Fibroblast of skin of left quadriceps (primary cell): ENCODE results near the gene GPC1.
A peak's percentile ranks its signal among the peaks of the same experiment; 100 is the strongest.
"Not testable (repeated sequence)": the region's sequence is repeated elsewhere in the genome, so short reads cannot be mapped to it uniquely, and the experiment has no call there.

Source experiments
- DNase-seq, 2 experiments: peaks; one replicate each; pipeline ENCODE4 v3.0.0-alpha.2; 2013; ENCODE audit warnings: low read depth in 2 of 2

Gene GPC1

GRCh38 chr2:240435457-240435947 lies at the start of gene GPC1:
Gene GPC1 (plus strand): TSS chr2:240435663. CDS start chr2:240435919, 256 bp downstream.
- peak; percentile 49 to 53 for DNase-seq

GRCh38 chr2:240386326-240386725 lies 49.1 kb upstream of the GPC1 start:
- DNase-seq: no peak

GRCh38 chr2:240386743-240387142 lies 48.7 kb upstream of the GPC1 start:
- not testable (repeated sequence) for DNase-seq

- no peak for DNase-seq
These were observed 48.2 kb upstream of the GPC1 start for GRCh38 chr2:240387325-240387668.

- DNase-seq: peak; percentile 77 to 82
These were observed 47.6 kb upstream of the GPC1 start for GRCh38 chr2:240387669-240388358.

- DNase-seq: no peak
These were observed 46.8 kb upstream of the GPC1 start for GRCh38 chr2:240388471-240389301.

GRCh38 chr2:240389302-240389805 lies 46.1 kb upstream of the GPC1 start:
- no peak for DNase-seq

- no peak for DNase-seq
These were observed 45.1 kb upstream of the GPC1 start for GRCh38 chr2:240390091-240391073.

GRCh38 chr2:240391111-240392051 lies 44.1 kb upstream of the GPC1 start:
- no peak for DNase-seq

- DNase-seq: no peak
These were observed 43.1 kb upstream of the GPC1 start for GRCh38 chr2:240392084-240392947.

- DNase-seq: no peak
These were observed 42.3 kb upstream of the GPC1 start for GRCh38 chr2:240392948-240393830.

- DNase-seq: no peak
These were observed 41.5 kb upstream of the GPC1 start for GRCh38 chr2:240393831-240394410.

GRCh38 chr2:240394549-240394948 lies 40.9 kb upstream of the GPC1 start:
- no peak for DNase-seq

- DNase-seq: no peak
These were observed 40.0 kb upstream of the GPC1 start for GRCh38 chr2:240395448-240395847.

GRCh38 chr2:240395896-240396622 lies 39.4 kb upstream of the GPC1 start:
- no peak for DNase-seq

- DNase-seq: no peak
These were observed 38.6 kb upstream of the GPC1 start for GRCh38 chr2:240396623-240397541.
